IMR-90 (cell line): ENCODE data around the gene SLC39A2. TPM values are rescaled to one million over a fixed set of nuclear protein-coding genes. Genes with fewer than 3 reads are reported as not detected.

ENCODE experiments used
- ATAC-seq: fragments of 200-7000 bp; cut with Tn5 transposase; 2 replicates; pipeline ENCODE4 v1.9.1; 2020; ENCODE audit warnings: low read depth, mild to moderate bottlenecking, moderate library complexity
- BruUV-seq: library from RNA; stranded (reverse); fragments of 400-500 nt; replicated peaks from 2 replicates; lab custom pipeline; 2021; lab: Mats Ljungman, UMichigan
- CTCF ChIA-PET: fragments of 300-600 bp; formaldehyde crosslinking; extraction: SDS; loops from one replicate; lab custom pipeline; 2021; ENCODE audit warnings: antibody characterized with exemption; lab: Yijun Ruan, JAX
- POLR2A ChIA-PET: fragments of 300-600 bp; sonication (Branson Sonifier 250); formaldehyde crosslinking; loops from one replicate; lab custom pipeline; 2022; ENCODE audit warnings: antibody characterized with exemption; ENCODE audit not compliant: unreplicated experiment; lab: Charles Lee
- DNase-seq: peaks from one replicate; pipeline ENCODE4 v3.0.0; 2013
- H2AFZ ChIP-seq: replicated peaks from 2 replicates; pipeline ENCODE3; 2013; ENCODE audit warnings: low read length, mild to moderate bottlenecking; ENCODE audit not compliant: poor library complexity
- H2AK5ac ChIP-seq: 2 replicates; pipeline ENCODE4 v1.6.1; 2013; ENCODE audit warnings: low read depth, low read length, inconsistent platforms
- H2AK9ac ChIP-seq: replicated peaks from 2 replicates; pipeline ENCODE3; 2013; ENCODE audit warnings: mild to moderate bottlenecking, low read depth, low read length, moderate library complexity; ENCODE audit not compliant: poor library complexity
- H2BK120ac ChIP-seq: 2 replicates; pipeline ENCODE4 v1.6.1; 2013; ENCODE audit warnings: low read depth, low read length, inconsistent platforms
- H2BK15ac ChIP-seq: 3 replicates; pipeline ENCODE4 v1.6.1; 2013; ENCODE audit warnings: low read depth, low read length, inconsistent platforms
- H2BK20ac ChIP-seq: 2 replicates; pipeline ENCODE4 v1.6.1; 2013; ENCODE audit warnings: low read depth, mild to moderate bottlenecking, inconsistent platforms, low read length, moderate library complexity
- H2BK5ac ChIP-seq: 2 replicates; pipeline ENCODE4 v1.6.1; 2013; ENCODE audit warnings: mild to moderate bottlenecking, low read depth, low read length, inconsistent platforms; ENCODE audit not compliant: poor library complexity, severe bottlenecking
- H3K14ac ChIP-seq: replicated peaks from 2 replicates; pipeline ENCODE4 v1.6.1; 2013; ENCODE audit warnings: low read depth, low read length, inconsistent platforms
- H3K18ac ChIP-seq: 2 replicates; pipeline ENCODE4 v1.6.1; 2013; ENCODE audit warnings: low read depth, low read length, control low read depth
- H3K23ac ChIP-seq: 2 replicates; pipeline ENCODE4 v1.6.1; 2013; ENCODE audit warnings: low read depth, low read length, inconsistent platforms
- H3K27ac ChIP-seq: 2 replicates; pipeline ENCODE4 v1.5.1; 2013; ENCODE audit warnings: mild to moderate bottlenecking, control low read depth, low read length; ENCODE audit not compliant: insufficient read depth
- H3K27me3 ChIP-seq: 2 replicates; pipeline ENCODE4 v1.6.1; 2013; ENCODE audit warnings: low read length; ENCODE audit not compliant: control insufficient read depth, insufficient read depth
- H3K36me3 ChIP-seq: 2 replicates; pipeline ENCODE4 v1.6.1; 2013; ENCODE audit warnings: low read length, mixed read lengths; ENCODE audit not compliant: control insufficient read depth, insufficient read depth
- H3K4ac ChIP-seq: 2 replicates; pipeline ENCODE4 v1.6.1; 2013; ENCODE audit warnings: low read depth, low read length, inconsistent platforms
- H3K4me1 ChIP-seq: 2 replicates; pipeline ENCODE4 v1.6.1; 2013; ENCODE audit warnings: low read length, mixed read lengths; ENCODE audit not compliant: control insufficient read depth, insufficient read depth
- H3K4me2 ChIP-seq: 2 replicates; pipeline ENCODE4 v1.6.1; 2013; ENCODE audit warnings: low read depth, mild to moderate bottlenecking, control low read depth, low read length, moderate library complexity
- H3K4me3 ChIP-seq: 2 replicates; pipeline ENCODE4 v1.5.1; 2013; ENCODE audit warnings: low read depth, mild to moderate bottlenecking, control low read depth, low read length, moderate library complexity; ENCODE audit not compliant: insufficient read depth
- H3K56ac ChIP-seq: 2 replicates; pipeline ENCODE4 v1.6.1; 2013; ENCODE audit warnings: low read length, inconsistent platforms; ENCODE audit not compliant: insufficient read depth; ENCODE audit errors: extremely low read depth
- H3K79me1 ChIP-seq, 2 experiments: 2 replicates each; pipeline ENCODE4 v1.6.1; 2013; ENCODE audit warnings: low read length in 2 of 2, inconsistent platforms in 1 of 2, low read depth in 1 of 2
- H3K9ac ChIP-seq: 2 replicates; pipeline ENCODE4 v1.6.1; 2013; ENCODE audit warnings: low read depth, low read length, control low read depth
- H3K9me1 ChIP-seq: 2 replicates; pipeline ENCODE4 v1.6.1; 2013; ENCODE audit warnings: low read length, inconsistent platforms; ENCODE audit not compliant: insufficient read depth
- H3K9me3 ChIP-seq: 2 replicates; pipeline ENCODE4 v1.6.1; 2013; ENCODE audit warnings: low read length; ENCODE audit not compliant: control insufficient read depth, insufficient read depth
- H4K20me1 ChIP-seq: 2 replicates; pipeline ENCODE4 v1.6.1; 2013; ENCODE audit warnings: low read length, inconsistent platforms; ENCODE audit not compliant: insufficient read depth
- H4K5ac ChIP-seq: 2 replicates; pipeline ENCODE4 v1.6.1; 2013; ENCODE audit warnings: mild to moderate bottlenecking, low read depth, low read length, control low read depth
- H4K8ac ChIP-seq, 2 experiments: 2 replicates each; pipeline ENCODE4 v1.6.1; 2013; ENCODE audit warnings: low read depth in 2 of 2, low read length in 2 of 2, control low read depth in 1 of 2, inconsistent platforms in 1 of 2
- H4K91ac ChIP-seq: 2 replicates; pipeline ENCODE4 v1.6.1; 2013; ENCODE audit warnings: low read depth, low read length, inconsistent platforms; ENCODE audit not compliant: insufficient read depth
- BHLHE40 ChIP-seq: fragments of 150-350 bp; IDR thresholded peaks from 2 replicates; pipeline ENCODE4 v1.6.1; 2016; ENCODE audit warnings: mild to moderate bottlenecking, low read depth, low read length
- CEBPB ChIP-seq: IDR thresholded peaks from 2 replicates; pipeline ENCODE4 v1.6.1; 2012; ENCODE audit warnings: low read depth, low read length, improper control_type of control experiment
- CHD1 ChIP-seq: IDR thresholded peaks from 2 replicates; pipeline ENCODE4 v1.6.1; 2012; ENCODE audit warnings: low read depth, low read length, improper control_type of control experiment
- ELK1 ChIP-seq: fragments of 150-350 bp; IDR thresholded peaks from 2 replicates; pipeline ENCODE4 v1.6.1; 2016; ENCODE audit warnings: low read depth, mild to moderate bottlenecking, low read length, moderate library complexity, borderline replicate concordance
- FOS ChIP-seq: fragments of 150-350 bp; IDR thresholded peaks from 2 replicates; pipeline ENCODE4 v1.6.1; 2016; ENCODE audit warnings: low read depth, low read length
- MAFK ChIP-seq: IDR thresholded peaks from 2 replicates; pipeline ENCODE4 v1.6.1; 2012; ENCODE audit warnings: low read depth, low read length, improper control_type of control experiment
- MAZ ChIP-seq: IDR thresholded peaks from 2 replicates; pipeline ENCODE4 v1.6.1; 2012; ENCODE audit warnings: low read depth, mild to moderate bottlenecking, low read length, improper control_type of control experiment, moderate library complexity, borderline replicate concordance
- MXI1 ChIP-seq: IDR thresholded peaks from 2 replicates; pipeline ENCODE4 v1.6.1; 2012; ENCODE audit warnings: low read depth, mild to moderate bottlenecking, low read length, moderate library complexity, borderline replicate concordance
- POLR2A ChIP-seq: IDR thresholded peaks from 2 replicates; pipeline ENCODE4 v1.6.1; 2012; ENCODE audit warnings: mild to moderate bottlenecking, low read depth, low read length
- RAD21 ChIP-seq: IDR thresholded peaks from 2 replicates; pipeline ENCODE4 v1.6.1; 2012; ENCODE audit warnings: low read length, improper control_type of control experiment
- RCOR1 ChIP-seq: IDR thresholded peaks from 2 replicates; pipeline ENCODE4 v1.6.1; 2012; ENCODE audit warnings: mild to moderate bottlenecking, low read length, improper control_type of control experiment; ENCODE audit not compliant: insufficient replicate concordance
- RFX5 ChIP-seq: IDR thresholded peaks from 2 replicates; pipeline ENCODE4 v1.8.0; 2012; ENCODE audit warnings: low read depth, mild to moderate bottlenecking, low read length, moderate library complexity
- SMC3 ChIP-seq: fragments of 150-350 bp; IDR thresholded peaks from 2 replicates; pipeline ENCODE4 v1.6.1; 2016; ENCODE audit warnings: low read depth, mild to moderate bottlenecking, antibody characterized with exemption, low read length, moderate library complexity
- USF2 ChIP-seq: fragments of 150-350 bp; IDR thresholded peaks from 2 replicates; pipeline ENCODE4 v1.6.1; 2017; ENCODE audit warnings: mild to moderate bottlenecking, antibody characterized with exemption, low read length, low read depth
- WGBS, 2 experiments: methylation state at CpG; one replicate each; pipeline versions ENCODE4 v1.1.5 to v1.1.7; 2013; ENCODE audit warnings: missing lambda C conversion rate in 2 of 2; ENCODE audit not compliant: insufficient read length in 1 of 2; ENCODE audit errors: extremely low coverage in 2 of 2; 5-methylcytosine and 5-hydroxymethylcytosine counted together
- dilution Hi-C: fragments of 300-500 bp; cut with HindIII; formaldehyde crosslinking; loops from one replicate; pipeline ENCODE4 v1.14.3; 2018; ENCODE audit warnings: low sequenced_read_pairs; ENCODE audit not compliant: unreplicated experiment
- in situ Hi-C: fragments of 300-500 bp; cut with MboI; formaldehyde crosslinking; loops from 3 replicates; pipeline ENCODE4 v1.14.3; 2019; ENCODE audit warnings: low sequenced_read_pairs, inconsistent platforms, mixed read lengths
- intact Hi-C: fragments of 100-400 bp; cut with micrococcal nuclease; formaldehyde crosslinking; loops from 2 replicates; pipeline ENCODE4 v1.10.0; 2022
- polyA plus RNA-seq, 3 experiments: library from polyadenylated mRNA; depleted of rRNA; stranded (reverse); fragments of >200 nt; gene quantifications; 2 replicates each; pipeline ENCODE4 v1.2.3, GENCODE V29; 2012; ENCODE audit warnings: low replicate concordance in 1 of 3
- total RNA-seq: library from RNA; depleted of rRNA; stranded (reverse); fragments of >200 nt; gene quantifications from 2 replicates; pipeline ENCODE4 v1.2.3, GENCODE V29; 2012

The SLC39A2 gene
- total and polyA plus RNA-seq, 2 of the 4 experiments (the other 2 are of a cell fraction), result not detected

GRCh38 chr14:20976291-20976690, 22.8 kb upstream of the SLC39A2 start:
- CTCF ChIA-PET, result no interaction called here
- Histone ChIP-seq H3K4me2 (no peak overlapping the region), H2BK5ac (no peak overlapping the region), H4K8ac (no peak overlapping the region), H3K9ac (no peak overlapping the region), H2AK9ac (no peak overlapping the region), H3K36me3 (no peaks in the 10 kb centered on the region), H3K23ac (no peak overlapping the region), H4K91ac (no peak overlapping the region), H4K5ac (no peak overlapping the region), H2AFZ (no peak overlapping the region), H3K18ac (no peak overlapping the region), H3K56ac (no peak overlapping the region), H2AK5ac (no peak overlapping the region), H3K79me1 (no peaks in the 10 kb centered on the region), H2BK120ac (no peak overlapping the region), H3K14ac (no peak overlapping the region), H3K9me1 (peaks cover 4% of the 10 kb centered on the region; the same call in 1 of the 2 replicates), H3K4ac (no peak overlapping the region), H3K9me3 (no peaks in the 10 kb centered on the region), H2BK15ac (no peak overlapping the region), H3K4me3 (no peak overlapping the region), H3K27ac (no peak overlapping the region), H3K27me3 (no peaks in the 10 kb centered on the region), H2BK20ac (no peak overlapping the region), H3K4me1 (peaks cover 3% of the 10 kb centered on the region; the same call in 1 of the 2 replicates), H4K20me1 (no peaks in the 10 kb centered on the region)
- in situ Hi-C loops, result loop anchor here (25.0 kb wide), 1 partner anchor 639 kb away; the partner anchor contains the start of genes CCNB1IP1 and PARP2
- no CpG with 5 or more reads among the region's 1 CpG for WGBS, 2 experiments
- no peak for TF ChIP-seq FOS
- no peak for TF ChIP-seq USF2
- TF ChIP-seq POLR2A, result no peak
- no peak for TF ChIP-seq BHLHE40
- TF ChIP-seq MAZ, result no peak
- TF ChIP-seq RCOR1, result no peak
- no peak for TF ChIP-seq SMC3
- no peak for TF ChIP-seq RAD21
- TF ChIP-seq MAFK, result no peak
- TF ChIP-seq CHD1, result no peak
- no peak for TF ChIP-seq RFX5
- TF ChIP-seq MXI1, result no peak
- no peak for TF ChIP-seq ELK1
- TF ChIP-seq CEBPB, result no peak
- ATAC-seq, result no peak
- intact Hi-C loops, result no loop called here
- POLR2A ChIA-PET, result no interaction called here
- no TSS peak for BruUV-seq
- dilution Hi-C loops, result no loop called here
- no peak for DNase-seq
